GM12874 (cell line): ENCODE results near the gene RAB34.

Experiments used
- TF ChIP-seq, protein P1 (sequence below): IDR thresholded peaks from 2 replicates; pipeline ENCODE4 v1.5.1; 2011; ENCODE audit warnings: low read depth, mild to moderate bottlenecking, control low read depth, low read length, moderate library complexity; ENCODE audit not compliant: insufficient read depth

Gene RAB34

DNA sequence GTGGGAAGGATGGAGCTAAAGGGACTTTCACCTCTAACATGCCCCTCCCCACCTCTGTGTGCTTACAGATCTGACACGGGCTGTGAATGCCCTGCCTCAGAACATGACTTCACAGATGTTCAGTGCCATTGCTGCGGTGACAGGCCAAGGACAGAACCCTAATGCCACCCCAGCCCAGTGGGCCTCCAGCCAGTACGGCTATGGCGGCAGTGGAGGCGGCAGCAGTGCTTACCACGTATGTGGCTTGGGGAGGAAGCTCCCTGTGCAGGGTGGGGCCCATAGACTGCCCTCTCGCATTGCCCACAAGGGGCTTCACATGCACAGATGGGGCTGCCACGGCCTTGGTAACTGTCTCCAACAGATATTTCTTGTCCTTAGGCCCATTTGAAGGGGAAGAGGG is 17.4 kb downstream of the RAB34 start:
- TF ChIP-seq, protein P1, sequence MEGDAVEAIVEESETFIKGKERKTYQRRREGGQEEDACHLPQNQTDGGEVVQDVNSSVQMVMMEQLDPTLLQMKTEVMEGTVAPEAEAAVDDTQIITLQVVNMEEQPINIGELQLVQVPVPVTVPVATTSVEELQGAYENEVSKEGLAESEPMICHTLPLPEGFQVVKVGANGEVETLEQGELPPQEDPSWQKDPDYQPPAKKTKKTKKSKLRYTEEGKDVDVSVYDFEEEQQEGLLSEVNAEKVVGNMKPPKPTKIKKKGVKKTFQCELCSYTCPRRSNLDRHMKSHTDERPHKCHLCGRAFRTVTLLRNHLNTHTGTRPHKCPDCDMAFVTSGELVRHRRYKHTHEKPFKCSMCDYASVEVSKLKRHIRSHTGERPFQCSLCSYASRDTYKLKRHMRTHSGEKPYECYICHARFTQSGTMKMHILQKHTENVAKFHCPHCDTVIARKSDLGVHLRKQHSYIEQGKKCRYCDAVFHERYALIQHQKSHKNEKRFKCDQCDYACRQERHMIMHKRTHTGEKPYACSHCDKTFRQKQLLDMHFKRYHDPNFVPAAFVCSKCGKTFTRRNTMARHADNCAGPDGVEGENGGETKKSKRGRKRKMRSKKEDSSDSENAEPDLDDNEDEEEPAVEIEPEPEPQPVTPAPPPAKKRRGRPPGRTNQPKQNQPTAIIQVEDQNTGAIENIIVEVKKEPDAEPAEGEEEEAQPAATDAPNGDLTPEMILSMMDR = no peak

DNA sequence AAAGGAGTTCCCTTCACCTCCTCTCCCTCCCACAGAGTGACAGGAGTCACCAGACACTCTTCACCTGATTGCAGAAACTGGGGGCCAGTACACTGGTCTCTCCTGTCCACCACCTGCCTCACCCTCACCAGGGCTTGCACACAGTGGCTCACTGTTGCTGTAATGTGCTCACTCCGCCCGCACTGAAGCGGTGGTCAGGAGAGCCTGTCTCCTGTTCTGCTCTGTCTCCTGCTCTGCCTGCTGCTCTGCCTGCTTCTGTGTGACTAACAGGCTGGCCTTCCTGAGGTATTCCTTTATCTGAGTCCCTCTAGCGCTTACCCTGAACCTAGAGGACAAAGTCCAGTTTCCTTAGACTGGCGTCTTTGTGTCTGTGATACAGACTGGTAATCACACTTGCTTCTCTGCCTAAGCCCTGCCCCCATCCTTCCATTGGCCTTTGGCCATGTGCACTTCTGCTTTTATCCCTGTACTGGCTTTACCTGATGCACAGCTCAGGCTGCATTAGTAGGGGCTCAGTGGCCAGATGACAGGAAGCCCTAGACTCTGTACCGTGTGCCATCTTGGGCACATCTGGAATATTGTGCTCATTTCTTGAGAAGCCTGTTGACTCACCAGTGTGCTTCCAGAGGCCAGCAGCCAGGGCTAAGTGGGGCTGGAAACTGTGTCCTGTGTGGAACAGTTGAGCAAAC is 19.3 kb downstream of the RAB34 start:
- TF ChIP-seq, protein P1 = no peak

GRCh38 chr17:28693869-28694268 is 23.8 kb downstream of the RAB34 start:
- TF ChIP-seq, protein P1 = no peak

- TF ChIP-seq, protein P1 = no peak
Measured at GRCh38 chr17:28689011-28689410, 28.7 kb downstream of the RAB34 start.

DNA sequence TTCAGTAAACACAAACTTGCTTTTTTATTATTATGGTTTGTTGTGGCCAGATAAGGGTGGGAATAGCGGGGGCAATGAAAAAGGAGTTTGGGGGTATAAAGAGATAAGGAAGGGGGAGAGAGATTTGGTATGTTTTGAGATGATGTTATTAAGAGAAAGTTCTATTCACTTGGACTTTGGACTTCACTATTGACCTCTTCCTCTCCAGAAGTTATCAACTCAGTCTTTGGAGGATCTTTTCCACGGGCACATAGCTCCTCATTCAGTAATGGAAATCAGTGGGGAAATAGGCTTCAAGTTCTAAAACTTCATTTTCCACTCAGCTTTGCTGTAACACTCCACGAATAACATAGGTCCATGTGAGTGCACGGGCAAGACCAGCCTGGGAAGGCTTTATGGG is 29.2 kb downstream of the RAB34 start:
- TF ChIP-seq, protein P1 = no peak

- TF ChIP-seq, protein P1 = no peak
Measured at GRCh38 chr17:28686296-28686695, 31.4 kb downstream of the RAB34 start.

DNA sequence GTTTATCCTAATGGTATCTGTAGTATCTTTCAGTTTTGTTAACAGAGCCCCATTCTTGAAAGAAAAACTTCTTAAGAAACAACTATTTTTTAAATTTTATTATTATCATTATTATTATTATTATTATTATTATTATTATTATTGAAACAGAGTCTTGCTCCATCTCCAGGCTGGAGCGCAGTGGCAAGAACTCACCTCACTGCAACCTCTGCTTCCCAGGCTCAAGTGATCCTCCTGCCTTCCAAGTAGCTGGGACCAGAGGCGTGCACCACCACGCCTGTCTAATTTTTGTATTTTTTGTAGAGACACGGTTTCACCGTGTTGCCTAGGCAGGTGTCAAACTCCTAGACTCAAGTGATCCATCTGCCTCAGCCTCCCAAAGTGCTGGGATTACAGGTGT is 32.3 kb downstream of the RAB34 start:
- TF ChIP-seq, protein P1 = no peak
